NCI-H1436 (cell line): ENCODE measurements around the gene ZBTB7B.

ENCODE experiments used
- DNase-seq: peaks from one replicate; lab custom pipeline; 2025; lab: John Stamatoyannopoulos, UW

The ZBTB7B gene

DNA sequence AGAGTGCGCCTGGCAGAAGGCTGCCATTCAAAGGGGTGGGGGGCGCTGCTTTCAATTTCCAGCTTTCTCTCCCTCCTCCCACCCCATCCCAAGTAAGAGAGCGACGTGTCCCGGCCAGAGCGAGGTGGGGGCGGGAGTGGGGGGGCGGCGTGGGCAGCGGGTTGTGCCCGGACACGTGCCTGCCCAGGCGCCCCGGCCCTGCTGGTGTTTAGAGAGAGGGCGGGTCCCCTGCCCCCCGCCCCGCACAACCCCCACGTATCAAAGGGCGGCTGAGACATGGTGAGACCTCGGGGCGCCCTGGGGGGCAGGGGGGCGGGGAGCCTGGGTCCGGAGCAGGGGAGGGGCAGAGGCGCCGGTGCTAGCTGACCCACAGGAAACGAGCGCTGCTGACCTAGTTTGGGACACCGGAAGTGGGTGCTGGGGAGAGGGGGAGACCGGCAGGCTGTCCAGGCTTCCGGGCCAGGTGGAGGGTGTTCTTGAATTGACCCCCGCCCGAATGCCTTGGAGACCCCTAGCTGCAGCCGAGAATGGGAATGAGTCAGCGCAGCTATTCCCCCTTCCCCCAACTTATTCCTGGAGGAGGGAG lies 1.3 kb downstream of the ZBTB7B start:
- DNase-seq, result no peak

- no peak for DNase-seq
Measured at GRCh38 chr1:155004352-155005075, 1.9 kb downstream of the ZBTB7B start.

- DNase-seq, result no peak
Measured at GRCh38 chr1:155005076-155006011, 2.7 kb downstream of the ZBTB7B start.

DNA sequence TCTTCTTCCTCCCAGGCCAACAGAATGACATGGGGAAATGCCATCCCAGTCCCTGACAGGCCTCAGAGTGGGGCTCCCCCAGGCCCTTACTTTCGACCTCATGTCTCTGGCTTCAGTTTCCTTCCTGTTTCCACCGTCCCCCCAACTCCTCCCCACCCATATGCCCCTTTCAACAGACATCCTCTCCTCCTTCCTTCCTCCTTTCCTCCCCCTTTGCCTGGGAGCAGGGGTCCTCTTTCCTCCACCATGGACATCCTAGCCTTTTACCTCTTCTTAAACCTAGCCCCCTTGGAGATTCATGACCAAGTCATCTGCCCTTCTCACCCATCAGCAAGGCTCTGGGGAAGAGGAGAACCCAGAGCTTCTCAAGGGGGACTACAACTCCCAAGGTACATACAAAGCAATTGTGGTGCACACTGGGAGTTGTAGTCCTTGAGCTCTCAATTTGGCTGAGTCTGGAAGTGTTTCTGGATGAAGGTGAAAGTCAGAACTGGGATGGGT lies 4.0 kb downstream of the ZBTB7B start:
- DNase-seq, result no peak

- no peak for DNase-seq
Measured at GRCh38 chr1:155007251-155007828, 4.7 kb downstream of the ZBTB7B start.

- no peak for DNase-seq
Measured at GRCh38 chr1:155008015-155008941, 5.7 kb downstream of the ZBTB7B start.

GRCh38 chr1:155009221-155009711 lies 6.7 kb downstream of the ZBTB7B start:
- no peak for DNase-seq

GRCh38 chr1:155009742-155010141 lies 7.1 kb downstream of the ZBTB7B start:
- no peak for DNase-seq

GRCh38 chr1:155010211-155010918 lies 7.8 kb downstream of the ZBTB7B start:
- no peak for DNase-seq

- DNase-seq, result no peak
Measured at GRCh38 chr1:155011004-155011416, 8.4 kb downstream of the ZBTB7B start.

DNA sequence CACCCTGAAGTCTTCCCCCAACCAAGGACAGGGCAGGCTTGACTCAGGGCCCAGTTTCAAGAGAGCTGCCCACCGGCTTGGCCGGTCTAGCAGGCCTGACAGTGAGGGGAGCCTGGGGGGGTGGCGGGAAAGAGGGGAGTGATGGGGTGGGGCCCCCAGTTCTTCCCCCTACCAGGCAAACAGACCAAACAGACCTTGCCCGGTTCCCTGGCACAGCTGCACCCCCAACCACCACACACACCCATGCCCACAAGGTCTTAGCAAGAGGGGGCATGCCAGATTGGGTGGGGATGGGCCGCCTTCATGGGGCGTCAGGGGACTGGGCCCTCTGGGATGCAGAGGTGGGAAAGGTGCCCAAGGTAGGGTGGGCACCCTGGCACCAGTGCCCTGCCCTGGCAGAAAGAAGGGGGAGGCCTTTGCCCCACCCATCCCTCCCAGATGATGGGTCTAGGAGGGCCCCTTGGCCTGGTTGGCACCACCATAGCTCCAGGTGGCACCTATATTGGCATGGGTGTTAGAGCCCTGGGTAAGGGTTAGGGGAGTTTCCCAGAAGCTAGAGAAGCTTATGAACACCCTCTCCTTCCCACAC lies 8.9 kb downstream of the ZBTB7B start:
- no peak for DNase-seq

DNA sequence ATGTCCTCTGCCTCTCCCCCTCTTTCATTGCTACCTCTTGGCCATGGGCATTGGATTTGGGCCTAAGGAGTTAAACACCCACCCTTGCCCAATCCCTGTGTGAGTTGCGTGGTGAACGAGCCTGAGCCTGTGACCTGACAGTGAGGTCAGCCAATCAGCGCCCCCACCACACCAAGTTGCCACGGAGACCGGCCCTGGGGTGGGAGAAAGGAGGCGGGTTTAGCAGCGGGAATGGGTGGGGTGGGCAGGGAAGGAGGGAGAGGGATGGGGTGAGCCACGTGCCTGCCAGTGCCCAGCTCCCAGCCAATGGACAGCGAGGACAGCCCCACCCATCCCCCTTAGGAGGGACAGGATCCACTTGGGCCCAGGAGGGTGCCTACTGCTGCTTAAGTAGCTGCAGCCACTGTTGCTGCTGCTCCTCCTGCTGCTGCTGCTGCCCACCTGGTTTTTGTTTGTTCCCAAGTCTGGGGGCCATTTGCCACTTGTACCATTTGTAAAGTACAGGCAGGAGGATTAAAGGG lies 9.5 kb downstream of the ZBTB7B start:
- DNase-seq, result peak; percentile 65

- DNase-seq, result no peak
Measured at GRCh38 chr1:155012776-155013602, 10.4 kb downstream of the ZBTB7B start.

GRCh38 chr1:155013632-155014031 lies 11.0 kb downstream of the ZBTB7B start:
- no peak for DNase-seq

DNA sequence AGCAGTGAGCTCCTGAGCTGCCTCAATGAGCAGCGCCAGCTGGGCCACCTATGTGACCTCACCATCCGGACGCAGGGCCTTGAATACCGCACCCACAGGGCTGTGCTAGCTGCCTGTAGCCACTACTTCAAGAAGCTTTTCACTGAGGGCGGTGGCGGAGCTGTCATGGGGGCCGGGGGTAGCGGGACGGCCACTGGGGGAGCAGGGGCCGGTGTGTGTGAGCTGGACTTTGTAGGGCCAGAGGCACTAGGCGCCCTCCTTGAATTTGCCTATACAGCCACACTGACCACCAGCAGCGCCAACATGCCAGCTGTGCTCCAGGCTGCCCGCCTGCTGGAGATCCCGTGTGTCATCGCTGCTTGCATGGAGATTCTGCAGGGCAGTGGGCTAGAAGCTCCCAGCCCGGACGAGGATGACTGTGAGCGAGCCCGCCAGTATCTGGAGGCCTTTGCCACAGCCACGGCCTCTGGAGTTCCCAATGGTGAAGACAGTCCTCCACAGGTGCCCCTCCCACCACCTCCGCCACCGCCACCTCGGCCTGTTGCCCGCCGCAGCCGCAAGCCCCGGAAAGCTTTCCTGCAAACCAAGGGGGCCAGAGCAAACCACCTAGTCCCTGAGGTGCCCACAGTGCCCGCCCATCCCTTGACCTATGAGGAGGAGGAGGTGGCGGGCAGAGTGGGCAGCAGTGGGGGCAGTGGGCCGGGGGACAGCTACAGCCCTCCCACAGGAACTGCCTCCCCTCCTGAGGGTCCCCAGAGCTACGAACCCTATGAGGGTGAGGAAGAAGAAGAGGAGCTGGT lies 12.3 kb downstream of the ZBTB7B start:
- DNase-seq, result no peak

GRCh38 chr1:155015527-155016230 lies 13.1 kb downstream of the ZBTB7B start:
- no peak for DNase-seq

DNA sequence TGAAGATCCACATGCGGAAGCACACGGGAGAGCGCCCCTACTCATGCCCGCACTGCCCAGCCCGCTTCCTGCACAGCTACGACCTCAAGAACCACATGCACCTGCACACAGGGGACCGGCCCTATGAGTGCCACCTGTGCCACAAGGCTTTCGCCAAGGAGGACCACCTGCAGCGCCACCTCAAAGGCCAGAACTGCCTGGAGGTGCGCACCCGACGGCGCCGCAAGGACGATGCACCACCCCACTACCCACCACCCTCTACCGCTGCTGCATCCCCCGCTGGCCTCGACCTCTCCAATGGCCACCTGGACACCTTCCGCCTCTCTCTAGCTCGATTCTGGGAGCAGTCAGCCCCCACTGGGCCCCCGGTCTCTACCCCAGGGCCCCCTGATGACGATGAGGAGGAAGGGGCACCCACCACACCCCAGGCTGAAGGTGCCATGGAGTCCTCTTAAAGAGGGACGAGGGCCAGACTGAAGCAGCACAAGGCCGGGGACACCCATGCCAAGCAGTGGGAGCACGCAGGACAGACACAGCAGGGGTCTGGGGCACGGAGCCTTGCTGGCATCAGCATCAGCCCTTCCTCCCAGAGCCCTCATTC lies 13.7 kb downstream of the ZBTB7B start:
- DNase-seq, result no peak
